ENCODE measurements around the gene MYO10.

DNA sequence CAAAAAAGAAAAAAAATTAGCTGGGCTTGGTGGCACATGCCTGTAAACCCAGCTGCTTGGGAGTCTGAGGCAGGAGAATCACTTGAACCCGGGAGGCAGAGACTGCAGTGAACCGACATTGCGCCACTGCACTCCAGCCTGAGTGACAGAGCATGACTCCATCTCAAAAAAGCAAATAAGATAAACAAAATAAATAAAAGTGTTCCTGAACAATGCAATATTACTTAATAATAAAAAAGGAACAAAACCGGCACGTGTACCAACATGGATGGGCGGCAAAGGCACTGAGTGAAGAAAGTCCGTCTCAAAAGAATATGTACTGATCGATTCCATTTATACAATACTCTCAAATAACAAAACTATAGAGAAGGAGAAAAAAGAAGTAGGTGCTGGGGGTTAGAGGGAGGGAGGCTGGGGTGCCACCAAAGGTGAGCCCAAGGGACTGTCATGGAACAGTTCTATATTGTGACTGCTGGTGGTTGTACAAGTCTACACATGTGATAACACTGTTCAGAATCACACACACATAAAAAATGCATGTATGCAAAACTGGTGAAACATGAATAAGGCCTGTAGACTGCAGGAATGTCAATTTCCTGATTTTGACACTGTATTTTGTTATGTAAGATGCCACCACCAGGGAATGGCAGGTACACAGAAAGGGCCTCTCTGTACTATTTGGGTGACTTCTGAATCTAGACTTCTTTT, 15.8 kb downstream of the MYO10 start:
- TF ChIP-seq, protein P1, sequence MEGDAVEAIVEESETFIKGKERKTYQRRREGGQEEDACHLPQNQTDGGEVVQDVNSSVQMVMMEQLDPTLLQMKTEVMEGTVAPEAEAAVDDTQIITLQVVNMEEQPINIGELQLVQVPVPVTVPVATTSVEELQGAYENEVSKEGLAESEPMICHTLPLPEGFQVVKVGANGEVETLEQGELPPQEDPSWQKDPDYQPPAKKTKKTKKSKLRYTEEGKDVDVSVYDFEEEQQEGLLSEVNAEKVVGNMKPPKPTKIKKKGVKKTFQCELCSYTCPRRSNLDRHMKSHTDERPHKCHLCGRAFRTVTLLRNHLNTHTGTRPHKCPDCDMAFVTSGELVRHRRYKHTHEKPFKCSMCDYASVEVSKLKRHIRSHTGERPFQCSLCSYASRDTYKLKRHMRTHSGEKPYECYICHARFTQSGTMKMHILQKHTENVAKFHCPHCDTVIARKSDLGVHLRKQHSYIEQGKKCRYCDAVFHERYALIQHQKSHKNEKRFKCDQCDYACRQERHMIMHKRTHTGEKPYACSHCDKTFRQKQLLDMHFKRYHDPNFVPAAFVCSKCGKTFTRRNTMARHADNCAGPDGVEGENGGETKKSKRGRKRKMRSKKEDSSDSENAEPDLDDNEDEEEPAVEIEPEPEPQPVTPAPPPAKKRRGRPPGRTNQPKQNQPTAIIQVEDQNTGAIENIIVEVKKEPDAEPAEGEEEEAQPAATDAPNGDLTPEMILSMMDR (IDR thresholded peaks at IDR 0.05) = no peak
- TF ChIP-seq POLR2A (IDR thresholded peaks at IDR 0.05) = no peak
